Inflammatory macrophage treated with lipopolysaccharide for 4 hours (primary cell): ENCODE measurements around the gene ITGB1.
"Not testable (repeated sequence)": the region's sequence is repeated elsewhere in the genome, so short reads cannot be mapped to it uniquely, and the experiment has no call there.

Experiments used
- DNase-seq: peaks from one replicate; pipeline ENCODE4 v3.0.0-alpha.2; 2020

The ITGB1 gene

DNA sequence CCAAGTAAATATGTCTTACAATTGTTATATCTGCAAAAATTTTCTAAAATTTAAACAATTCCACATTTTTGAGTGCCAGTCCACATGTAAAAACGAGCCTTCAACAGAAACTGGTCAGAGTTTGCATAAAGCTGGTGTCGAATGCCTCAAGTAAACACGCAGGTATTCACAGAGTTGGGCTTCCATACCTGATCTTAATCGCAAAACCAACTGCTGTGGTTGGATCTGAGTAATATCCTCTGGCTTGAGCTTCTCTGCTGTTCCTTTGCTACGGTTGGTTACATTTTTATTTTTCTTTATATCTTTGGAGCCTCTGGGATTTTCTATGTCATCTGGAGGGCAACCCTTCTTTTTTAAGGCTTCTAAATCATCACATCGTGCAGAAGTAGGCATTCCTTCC lies 28.4 kb downstream of the ITGB1 start:
- no peak for DNase-seq

DNA sequence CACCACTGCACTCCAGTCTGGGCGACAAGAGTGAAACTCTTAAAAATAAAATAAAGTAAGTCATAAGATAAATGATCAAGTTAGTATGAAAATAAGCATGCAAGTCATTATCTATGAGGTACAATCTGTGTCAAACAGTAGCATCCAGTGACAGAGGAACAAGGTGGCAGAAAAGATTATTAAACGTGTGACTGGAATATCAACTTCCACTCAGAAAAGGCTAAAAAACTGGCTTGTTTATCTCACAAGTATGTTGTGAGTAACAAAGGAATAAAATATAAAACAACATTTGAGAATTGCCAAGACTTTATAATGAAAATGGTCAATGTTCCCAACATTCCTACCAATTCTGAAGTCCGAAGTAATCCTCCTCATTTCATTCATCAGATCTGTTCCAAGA lies 30.3 kb downstream of the ITGB1 start:
- no peak for DNase-seq

DNA sequence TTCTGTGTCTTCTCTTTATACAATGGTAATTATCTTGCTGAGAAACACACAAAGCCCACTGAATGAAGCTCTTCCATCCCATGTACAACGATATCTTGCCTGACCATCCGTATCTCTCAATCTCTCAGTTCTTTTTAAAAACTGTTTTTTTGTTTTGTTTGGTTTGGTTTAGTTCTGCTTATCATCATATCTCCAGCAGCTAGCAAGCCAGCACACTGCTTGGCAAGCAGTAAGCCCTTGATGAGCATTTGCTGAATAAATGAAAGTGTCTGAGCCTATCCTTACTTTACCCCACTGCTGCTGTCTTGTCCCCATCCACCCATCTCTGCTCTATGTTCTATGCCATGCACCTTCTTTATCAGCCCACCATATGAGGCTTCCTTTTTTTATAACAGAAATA lies 34.2 kb downstream of the ITGB1 start:
- no peak for DNase-seq

DNA sequence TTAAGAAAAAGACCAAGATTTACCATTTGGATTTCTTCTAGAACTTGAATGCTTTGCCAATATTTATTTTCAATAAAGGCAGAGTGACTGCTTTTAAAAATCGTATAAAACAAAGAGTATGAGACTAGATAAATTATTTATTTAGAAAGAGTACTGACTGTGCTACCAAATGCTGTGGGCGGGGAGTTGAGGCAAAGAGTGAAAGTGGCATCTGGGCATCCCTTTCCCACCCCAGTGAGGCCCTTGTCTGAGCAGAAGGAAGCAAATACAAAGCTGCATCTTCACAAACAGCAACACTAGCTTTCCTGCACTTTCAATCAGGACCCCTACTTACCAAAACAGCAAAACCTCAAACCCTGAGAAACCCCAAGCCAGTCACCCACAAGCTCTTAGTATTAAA lies 34.9 kb downstream of the ITGB1 start:
- DNase-seq: no peak

DNA sequence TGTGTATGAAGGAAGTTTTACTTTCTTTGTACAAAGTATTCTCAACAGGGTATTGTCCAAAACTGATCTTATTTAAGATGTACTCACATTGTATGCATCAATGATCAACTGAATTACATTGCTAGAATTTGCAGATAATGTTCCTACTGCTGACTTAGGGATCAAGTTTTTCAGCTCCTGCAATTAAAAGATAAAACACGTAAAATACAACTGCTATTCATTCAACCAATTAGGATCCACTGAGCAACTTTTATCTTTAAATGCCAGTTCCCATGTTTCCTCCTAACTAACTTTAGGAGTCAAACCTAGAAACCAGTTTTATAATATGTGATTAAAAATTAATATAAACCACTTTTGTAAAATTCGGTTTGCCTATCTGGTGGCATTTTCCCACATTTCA lies 35.9 kb downstream of the ITGB1 start:
- no peak for DNase-seq

DNA sequence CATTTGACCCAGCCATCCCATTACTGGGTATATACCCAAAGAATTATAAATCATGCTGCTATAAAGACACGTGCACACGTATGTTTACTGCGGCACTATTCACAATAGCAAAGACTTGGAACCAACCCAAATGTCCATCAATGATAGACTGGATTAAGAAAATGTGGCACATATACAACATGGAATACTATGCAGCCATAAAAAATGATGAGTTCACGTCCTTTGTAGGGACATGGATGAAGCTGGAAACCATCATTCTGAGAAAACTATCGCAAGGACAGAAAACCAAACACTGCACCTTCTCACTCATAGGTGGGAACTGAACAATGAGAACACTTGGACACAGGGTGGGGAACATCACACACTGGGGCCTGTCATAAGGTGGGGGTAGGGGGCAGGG lies 40.2 kb downstream of the ITGB1 start:
- not testable (repeated sequence) for DNase-seq

DNA sequence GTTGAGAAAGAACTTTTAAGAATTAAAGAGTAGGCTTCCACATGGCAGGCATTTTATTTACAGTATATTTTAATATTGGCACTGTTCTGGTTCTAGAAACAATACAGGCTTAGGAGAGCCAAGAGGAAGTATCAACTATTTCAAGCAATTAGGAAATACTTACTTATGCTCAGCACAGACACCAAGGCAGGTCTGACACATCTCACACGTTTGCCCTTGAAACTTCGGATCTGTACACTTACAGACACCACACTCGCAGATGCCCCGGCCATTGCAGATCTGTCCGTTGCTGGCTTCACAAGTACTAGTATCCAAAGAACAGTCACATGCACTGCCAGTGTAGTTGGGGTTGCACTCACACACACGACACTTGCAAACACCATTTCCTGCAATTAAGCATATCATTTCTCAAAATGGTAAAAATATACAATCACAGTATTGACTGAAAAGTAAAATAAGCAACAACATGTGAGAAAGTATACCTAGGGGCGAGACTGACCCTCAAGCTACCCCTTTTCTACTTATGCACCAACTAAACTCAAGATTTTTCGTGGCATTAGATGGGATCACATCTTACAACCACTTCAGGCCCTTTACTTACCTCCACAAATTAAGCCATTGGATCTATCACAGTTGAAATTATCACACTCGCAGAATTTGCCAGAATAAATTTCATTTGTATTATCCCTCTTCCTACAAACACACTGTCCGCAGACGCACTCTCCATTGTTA lies 46.6 kb downstream of the ITGB1 start:
- peak; percentile 13 for DNase-seq

DNA sequence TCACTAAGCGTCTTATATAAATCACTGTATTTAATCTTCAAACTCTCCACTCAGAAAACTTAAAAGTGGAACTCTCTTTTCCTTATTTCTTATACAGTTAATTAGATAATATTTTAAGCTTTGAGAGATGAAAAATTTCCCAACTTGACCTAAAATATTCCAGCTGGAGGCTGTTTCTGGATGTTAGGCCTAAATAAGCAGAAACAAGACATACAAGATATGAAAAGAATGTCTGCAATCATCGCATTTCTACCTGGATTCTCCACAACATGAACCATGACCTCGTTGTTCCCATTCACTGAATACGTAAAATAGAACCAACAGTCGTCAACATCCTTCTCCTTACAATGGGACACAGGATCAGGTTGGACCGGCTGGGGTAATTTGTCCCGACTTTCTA lies 48.1 kb downstream of the ITGB1 start:
- not testable (repeated sequence) for DNase-seq

DNA sequence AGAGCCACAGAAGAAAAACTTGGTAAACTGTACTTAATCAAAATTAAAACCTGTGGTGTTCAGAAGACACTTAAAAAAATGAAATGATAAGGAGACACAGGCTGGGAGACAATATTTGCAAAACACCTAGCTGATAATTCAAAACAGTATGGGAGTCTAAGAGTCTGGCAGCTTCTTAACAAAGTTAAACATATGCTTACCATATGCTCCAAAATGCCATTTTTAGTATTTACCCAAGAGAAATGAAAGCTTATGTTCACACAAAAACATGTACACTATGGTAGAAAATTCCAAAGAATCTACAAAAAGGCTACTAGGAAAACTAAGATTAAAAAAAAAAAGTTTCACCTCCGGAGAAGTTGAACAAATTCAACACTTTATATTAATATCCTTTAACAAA lies 48.6 kb downstream of the ITGB1 start:
- DNase-seq: no peak

DNA sequence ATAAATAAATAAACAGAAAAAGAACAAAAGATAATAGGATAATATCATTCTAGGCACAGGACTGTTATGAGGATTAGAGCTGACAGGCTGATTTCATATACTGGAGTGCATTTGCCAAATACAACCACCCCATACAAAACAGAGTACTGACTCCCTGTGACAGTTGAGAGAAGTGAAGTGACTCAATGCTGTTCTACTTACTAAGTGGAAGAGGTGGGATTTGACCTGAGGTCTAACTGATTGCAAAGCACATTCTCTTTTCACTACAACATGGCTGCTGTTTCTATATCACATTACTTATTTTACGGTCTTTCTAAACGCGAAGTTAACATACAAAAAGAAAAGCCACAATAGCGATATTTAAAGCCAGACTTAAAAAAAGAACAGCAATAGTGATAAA lies 51.4 kb downstream of the ITGB1 start:
- DNase-seq: no peak

DNA sequence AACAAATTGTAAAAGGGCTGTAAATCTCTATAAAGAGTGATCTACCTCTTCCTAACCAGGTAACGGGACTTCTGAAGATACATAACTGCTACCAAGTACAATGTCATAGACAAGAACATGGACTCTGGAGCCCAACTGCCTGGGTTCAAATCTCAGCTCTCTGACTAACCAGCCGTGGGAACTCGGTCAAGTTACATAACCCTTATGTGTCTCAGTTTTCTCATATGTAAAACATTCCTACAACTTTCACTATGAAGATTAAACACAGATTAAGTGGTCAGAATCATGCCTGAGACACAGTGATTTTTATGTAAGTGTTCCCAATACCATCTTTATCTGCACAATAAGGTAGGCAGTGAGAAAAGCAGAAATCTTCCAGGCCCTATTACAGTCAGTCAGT lies 52.6 kb downstream of the ITGB1 start:
- no peak for DNase-seq

DNA sequence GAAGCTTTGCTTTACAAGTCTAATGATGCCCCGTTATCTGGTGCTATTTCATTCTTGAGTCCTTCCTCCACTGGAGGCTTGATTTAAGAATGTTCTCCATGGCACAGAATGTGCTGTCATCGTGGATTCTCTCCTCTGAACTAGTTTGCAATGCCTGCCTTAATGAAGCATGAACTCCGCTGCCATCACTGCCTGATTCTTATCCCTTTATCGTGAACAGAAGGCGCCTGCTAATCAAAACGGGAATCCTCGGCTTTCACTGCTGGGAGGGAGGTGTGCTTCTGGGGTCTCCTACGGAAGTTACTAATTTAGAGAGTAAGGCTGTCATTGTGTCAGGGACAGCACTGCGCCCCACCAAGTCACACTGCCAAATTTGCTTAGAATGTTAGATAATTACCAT lies 56.2 kb downstream of the ITGB1 start:
- DNase-seq: no peak

DNA sequence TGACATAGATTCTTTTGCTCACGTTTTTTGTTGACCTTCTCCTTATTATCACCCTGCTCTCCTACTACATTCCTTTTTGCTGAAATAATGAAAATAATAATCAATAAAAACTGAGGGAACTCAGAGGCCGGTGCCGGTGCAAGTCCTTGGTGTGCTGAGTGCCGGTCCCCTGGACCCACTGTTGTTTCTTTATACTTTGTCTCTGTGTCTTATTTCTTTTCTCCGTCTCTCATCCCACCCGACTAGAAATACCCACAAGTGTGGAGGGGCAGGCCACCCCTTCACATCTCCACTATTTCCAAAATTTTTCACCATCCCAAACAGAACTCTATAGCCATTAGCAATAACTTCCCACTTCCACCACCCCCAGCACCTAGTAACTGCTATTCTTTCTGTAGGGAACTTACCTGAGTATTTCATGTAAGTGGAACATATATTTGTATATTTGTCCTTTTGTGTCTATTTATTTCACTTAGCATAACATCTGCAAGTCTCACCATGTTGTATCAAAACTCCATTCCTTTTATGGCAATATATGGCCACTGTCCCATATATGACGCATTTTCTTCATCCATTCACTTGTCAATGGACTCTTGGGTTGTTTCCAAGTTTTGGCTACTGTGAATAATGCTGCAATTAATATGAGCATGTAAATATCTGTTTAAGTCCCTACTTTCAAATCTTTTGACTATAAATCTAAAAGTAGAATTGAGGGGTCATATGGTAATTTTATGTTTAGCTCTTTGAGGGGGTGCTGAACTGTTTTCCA lies 62.6 kb downstream of the ITGB1 start:
- DNase-seq: not testable (repeated sequence)

DNA sequence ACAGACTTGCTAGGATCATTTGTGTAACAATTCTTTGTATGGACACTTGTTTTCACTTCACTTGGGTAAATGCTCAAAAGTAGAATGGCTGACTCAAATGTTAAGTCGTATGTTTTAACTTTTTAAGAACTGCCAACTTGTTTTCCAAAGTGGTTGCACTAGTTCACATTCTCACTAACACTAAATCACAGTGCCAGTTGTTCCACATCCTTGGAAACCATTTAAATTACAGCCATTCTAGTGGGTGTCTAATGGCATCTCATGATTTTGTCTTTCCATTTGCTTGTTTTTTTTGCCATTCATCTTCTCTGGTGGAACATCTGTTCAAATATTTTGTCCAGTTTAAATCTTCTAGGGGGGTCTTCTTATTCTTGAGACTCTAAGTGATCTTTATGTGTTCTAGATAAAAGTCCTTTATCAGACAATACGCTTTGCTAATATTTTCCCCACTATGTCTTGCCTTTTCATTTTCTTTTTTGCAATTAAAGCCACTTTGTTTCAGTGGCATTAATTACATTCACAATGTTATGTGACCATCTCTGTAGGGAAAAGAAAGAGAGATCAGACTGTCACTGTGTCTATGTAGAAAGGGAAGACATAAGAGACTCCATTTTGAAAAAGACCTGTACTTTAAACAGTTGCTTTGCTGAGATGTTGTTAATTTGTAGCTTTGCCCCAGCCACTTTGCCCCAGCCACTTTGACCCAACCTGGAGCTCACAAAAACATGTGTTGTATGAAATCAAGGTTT lies 63.9 kb downstream of the ITGB1 start:
- DNase-seq: no peak

DNA sequence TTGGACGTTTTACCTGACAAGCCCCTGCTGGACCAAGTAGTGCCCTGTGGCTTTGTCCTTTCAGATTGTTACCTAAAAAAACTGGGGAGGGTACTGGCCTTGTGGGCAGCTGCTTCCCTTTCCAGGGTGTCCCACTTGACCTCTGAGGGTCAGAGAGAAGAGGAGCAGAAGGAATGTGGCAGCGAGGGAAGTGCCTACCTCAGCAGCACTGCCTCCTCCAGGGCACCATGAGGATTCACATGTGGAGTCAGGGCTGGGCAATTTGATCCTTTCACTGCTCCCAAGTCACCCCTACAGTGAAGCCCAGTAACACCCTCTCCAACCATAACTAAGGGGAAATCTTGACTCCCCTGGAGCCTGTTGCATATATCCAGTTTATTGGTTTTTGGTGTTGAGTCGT lies 64.6 kb downstream of the ITGB1 start:
- DNase-seq: no peak

DNA sequence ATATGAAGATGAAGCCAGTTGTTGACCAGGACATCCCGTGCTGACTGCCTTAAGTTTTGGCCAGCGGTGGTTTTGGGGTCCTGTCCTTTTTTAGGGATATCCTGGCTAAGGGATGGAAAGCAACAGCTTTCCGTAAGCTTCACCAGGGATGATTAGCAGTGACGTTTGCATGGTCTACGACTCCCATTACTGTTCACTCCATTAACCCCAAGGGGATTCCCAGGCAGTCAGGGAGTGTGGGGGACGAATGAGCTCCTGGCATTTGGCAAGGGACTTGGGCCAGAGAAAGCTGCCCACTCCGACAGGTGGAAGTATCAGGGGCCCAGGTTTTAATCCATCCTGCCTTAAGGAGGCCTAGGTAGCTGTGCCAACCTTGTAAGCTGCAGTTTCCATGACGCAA lies 66.8 kb downstream of the ITGB1 start:
- DNase-seq: no peak

DNA sequence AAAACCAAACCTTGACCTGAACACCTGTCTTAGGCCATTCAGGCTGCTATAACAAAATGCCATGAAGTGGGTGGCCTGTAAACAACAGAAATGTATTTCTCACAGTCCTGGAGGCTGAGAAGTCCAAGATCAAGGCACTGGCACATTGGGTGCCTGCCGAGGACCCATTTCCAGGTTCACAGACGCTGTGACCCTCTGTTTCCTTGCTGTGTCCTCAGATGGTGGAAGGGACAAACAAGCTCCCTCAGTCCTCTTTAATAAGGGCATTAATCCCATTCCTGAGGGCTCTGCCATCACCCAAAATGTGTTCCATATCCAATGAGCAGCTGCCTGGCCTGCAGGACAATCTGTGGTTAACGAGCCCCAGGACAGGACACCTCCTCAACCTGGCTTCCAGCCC lies 67.6 kb downstream of the ITGB1 start:
- no peak for DNase-seq

DNA sequence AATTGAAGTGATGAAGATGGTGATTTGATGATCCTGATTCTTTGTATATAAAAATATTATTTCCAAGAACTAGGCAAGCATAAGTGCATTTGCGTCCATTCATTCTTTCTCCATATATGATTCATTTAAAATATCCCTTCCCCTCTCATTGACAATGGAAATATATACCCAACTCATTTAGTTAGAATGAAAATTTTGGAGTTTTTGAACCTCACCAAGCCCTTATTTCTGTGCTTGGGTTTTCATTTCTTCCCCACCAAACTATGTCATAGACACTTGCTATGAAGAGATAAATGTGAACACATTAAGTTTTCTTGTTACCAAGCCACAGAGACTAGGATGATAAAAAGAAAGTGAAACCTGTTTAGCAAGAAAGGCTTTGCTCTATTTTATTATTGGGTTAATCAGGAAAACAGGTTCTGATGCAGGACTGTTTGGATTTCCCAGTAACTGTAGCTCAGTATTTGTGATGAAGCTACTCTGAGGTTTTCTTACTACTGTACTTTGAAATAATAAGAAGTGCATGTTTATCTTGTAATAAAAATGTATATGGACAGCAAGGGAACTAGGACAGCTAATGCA lies 68.3 kb downstream of the ITGB1 start:
- no peak for DNase-seq

DNA sequence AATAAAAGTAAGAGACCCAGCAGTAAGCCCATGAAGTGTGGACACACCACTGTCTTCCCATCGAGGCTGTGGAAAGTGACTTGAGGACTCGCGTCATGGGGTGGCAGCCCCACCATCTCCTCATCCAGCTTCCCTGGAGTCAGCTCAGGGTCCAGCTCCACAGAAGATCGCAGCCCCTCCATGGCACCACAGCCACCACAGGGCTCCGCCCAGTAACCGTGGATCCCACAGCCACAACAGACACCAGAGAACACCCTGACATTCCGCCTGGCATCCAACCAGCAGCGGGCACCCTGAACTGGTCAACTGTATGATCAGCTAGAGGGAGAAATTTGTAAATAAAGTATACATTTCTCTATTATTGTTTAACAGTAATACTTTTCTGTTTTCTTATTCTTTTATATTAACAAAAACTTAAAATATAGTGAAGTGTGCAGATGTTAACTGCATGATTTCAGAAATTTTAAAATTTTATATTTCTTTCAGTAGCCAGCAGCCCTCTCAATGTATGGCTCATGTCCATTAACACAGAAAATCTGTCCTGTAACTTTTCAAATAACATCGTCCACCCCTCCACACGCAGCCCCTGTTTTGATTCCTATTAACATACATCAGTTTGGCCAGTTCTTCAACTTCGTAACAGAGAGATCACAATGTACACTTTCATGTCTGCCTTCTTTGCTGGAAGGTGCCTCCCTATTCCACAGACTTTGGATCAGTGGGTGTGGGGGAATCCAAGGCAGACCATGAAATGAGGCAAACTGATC lies 69.7 kb downstream of the ITGB1 start:
- DNase-seq: no peak

DNA sequence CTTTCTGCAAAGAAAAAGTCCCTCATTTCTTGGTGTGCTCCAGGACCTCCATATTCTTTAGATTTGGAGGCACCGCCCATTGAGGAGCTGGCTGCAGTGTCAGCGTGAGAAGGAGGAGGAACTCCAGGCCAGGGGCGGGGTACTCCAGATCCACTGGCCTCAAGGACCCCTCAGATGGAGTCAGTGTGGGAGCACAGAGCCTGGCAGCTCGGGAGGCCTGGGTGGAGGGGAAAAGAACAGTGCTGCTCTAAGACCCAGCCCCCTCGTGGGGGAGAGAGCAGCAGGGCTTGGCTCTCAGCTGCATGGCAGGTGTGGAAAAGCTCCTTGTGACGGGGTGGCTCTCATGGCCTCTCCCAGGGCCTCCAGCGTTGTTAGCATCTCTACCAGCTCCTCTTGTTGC lies 70.5 kb downstream of the ITGB1 start:
- no peak for DNase-seq

DNA sequence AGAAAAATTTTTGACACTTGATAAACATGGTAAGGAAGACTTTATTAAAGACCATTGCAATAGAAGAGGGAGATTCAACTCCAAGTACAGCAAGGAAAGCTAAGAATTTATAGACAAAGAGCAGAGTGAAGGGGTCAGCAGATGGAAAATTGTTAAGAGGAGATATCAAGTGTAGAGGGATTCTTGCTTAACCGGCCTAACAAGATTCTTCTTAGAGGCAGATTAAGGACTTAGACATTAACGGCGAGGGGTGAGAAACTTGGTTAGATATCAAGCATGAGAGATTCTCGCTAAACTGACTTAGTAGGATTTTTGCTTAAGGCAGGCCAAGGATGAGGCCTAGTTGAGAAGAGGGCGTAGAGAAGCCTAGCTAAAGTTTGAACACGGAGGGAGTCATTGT lies 76.0 kb downstream of the ITGB1 start:
- DNase-seq: no peak

DNA sequence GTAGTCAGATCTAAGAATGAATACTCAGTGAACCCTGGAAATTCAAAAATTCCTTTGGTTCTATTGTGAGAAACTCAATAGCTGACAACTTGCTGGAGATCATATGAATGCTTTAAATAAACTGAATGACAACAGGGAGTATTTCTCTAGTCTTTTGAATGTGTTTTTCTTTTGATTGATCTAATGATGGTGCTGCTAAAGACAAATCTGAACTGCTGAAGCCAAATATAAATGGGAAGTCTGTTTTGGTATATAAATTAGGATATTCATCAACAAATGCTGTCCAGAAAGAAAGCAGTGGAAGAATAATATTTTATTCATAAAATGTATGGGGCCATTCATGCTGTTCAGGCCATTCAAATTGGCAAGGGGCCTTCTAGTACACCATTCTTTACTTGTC lies 79.4 kb downstream of the ITGB1 start:
- no peak for DNase-seq

DNA sequence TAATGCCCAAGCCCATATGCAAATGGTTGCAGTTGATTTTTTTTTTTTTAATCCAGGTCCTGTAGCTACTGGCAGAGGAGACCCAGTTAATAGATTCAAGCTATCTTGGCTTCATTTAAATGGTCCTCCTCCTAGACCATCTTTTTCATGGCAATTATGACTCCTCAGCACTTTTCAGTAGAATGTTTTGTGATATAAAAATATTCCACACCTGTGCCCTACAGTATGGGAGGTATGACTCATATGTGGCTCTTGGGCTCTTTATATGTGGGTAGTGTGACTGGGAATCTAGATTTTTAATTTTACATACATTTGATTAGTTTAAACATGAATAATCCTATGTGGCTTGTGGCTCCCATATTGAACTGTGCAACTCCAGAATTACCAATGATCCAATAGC lies 80.1 kb downstream of the ITGB1 start:
- no peak for DNase-seq
